Stimulated activated memory B cell treated with anti-CD40 and anti-IgM and Interleukin-4, amounts not matched to agents 10 μg/mL and 1 μg/mL and 100 μg/mL, for 72 hours (primary cell): ENCODE results near the gene PHYKPL.
"Not testable (repeated sequence)": the region's sequence is repeated elsewhere in the genome, so short reads cannot be mapped to it uniquely, and the experiment has no call there.

Source experiments
- ATAC-seq: fragments of 150-1000 bp; cut with Tn5 transposase; 2 replicates; pipeline ENCODE4 v1.10.0; 2021
- H3K27ac Mint-ChIP-seq: one replicate; pipeline ENCODE4 v1.8.0; 2022; ENCODE audit warnings: mild to moderate bottlenecking, mixed read lengths
- H3K27me3 Mint-ChIP-seq: one replicate; pipeline ENCODE4 v1.8.0; 2022; ENCODE audit warnings: mixed read lengths
- H3K36me3 Mint-ChIP-seq: one replicate; pipeline ENCODE4 v1.8.0; 2022; ENCODE audit warnings: mixed read lengths
- H3K4me1 Mint-ChIP-seq: one replicate; pipeline ENCODE4 v1.8.0; 2022; ENCODE audit warnings: mixed read lengths
- H3K4me3 Mint-ChIP-seq: one replicate; pipeline ENCODE4 v1.8.0; 2022; ENCODE audit warnings: mild to moderate bottlenecking, moderate library complexity, mixed read lengths
- H3K9me3 Mint-ChIP-seq: one replicate; pipeline ENCODE4 v1.8.0; 2022; ENCODE audit warnings: mixed read lengths

The PHYKPL gene

DNA sequence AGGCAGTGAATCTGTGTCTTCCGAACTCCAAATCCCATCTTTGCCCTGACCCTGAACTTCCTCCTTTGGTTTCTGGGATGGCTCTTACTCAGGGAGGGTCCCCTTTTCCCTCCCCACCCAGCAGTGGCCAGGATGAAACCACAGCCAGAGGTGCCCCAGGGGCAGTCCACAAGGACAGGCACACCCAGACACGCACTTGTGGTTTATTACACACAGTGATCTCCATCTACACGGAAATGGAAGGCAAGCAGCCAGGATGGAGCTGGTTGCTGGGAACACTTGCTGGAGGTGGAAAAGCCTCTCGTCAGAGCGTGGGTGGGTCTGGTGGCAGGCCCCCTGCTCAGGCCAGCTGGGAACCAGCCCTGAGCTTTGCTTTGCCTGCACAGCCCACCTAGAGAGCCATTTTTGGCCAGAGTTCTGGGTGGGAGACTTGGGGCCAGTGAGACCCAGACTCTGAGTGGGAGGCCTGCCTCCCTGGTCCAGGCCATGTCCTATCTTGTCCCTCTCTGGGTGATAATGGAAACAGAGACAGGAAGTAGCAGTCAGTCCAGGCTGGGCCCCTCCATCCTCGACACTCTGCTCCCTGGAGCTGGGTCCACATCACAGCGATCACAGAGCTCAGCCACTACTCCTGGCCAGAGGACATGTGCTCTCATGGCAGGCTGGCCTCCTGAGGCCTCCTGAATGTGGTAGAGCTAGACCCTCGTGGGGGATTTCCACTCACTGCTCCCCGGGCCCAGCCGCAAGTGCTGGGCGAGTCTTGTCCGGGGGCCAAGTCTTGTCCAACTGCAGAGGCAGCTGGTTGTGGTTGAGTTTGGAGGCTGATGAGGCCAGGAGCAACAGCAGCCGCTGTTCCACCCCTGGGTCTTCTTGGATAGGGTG lies 5.1 kb upstream of the PHYKPL start:
- no peaks in the 10 kb centered on the region for H3K27me3 Mint-ChIP-seq
- H3K36me3 Mint-ChIP-seq: no peaks in the 10 kb centered on the region
- no peak for ATAC-seq
- peak overlapping the region; percentile 97 for H3K27ac Mint-ChIP-seq
- H3K4me3 Mint-ChIP-seq: no peak overlapping the region
- H3K4me1 Mint-ChIP-seq: peaks cover 40% of the 10 kb centered on the region
- no peaks in the 10 kb centered on the region for H3K9me3 Mint-ChIP-seq

DNA sequence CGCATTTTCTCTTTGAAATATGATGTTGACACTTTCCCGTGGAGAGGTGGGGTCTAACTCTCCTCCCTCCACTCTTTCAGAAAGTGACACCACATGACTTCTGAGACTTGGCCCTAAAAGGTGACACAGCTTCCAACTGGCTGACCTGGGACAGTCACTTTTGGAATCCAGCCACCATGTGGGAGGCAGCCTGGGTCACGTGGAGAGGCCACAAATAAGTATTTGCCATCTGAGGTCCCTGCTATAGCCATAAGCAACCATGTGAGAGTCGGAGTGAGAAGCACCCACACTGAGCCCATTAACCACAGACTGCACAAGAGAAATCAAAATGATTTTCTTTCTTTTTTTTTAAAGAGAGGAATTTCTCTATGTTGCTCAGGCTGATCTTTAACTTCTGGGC lies 4.1 kb upstream of the PHYKPL start:
- no peak for ATAC-seq
- Mint-ChIP-seq H3K36me3 (no peaks in the 10 kb centered on the region), H3K27ac (peak overlapping the region; percentile 49), H3K9me3 (no peaks in the 10 kb centered on the region), H3K4me1 (peaks cover 42% of the 10 kb centered on the region), H3K27me3 (no peaks in the 10 kb centered on the region), H3K4me3 (no peak overlapping the region)

DNA sequence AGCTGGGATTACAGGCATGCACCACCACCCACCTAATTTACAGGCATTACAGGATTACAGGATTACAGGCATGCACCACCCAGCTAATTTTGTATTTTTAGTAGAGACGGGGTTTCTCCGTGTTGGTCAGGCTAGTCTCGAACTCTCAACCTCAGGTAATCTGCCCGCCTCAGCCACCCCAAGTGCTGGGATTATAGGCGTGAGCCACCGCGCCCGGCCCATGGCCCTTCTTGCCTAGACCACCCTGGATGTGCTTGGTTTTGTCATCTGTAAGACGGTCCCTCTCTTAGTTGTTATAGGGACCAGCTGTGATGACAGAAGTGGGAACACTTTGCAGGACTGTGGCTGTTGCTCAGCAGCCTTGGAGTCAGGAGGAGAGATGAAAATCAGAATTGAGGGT lies 3.5 kb upstream of the PHYKPL start:
- H3K27me3 Mint-ChIP-seq: no peaks in the 10 kb centered on the region
- H3K4me3 Mint-ChIP-seq: no peak overlapping the region
- H3K9me3 Mint-ChIP-seq: no peaks in the 10 kb centered on the region
- H3K4me1 Mint-ChIP-seq: peaks cover 44% of the 10 kb centered on the region
- H3K36me3 Mint-ChIP-seq: peaks cover 4% of the 10 kb centered on the region
- peak overlapping the region; percentile 49 for H3K27ac Mint-ChIP-seq
- no peak for ATAC-seq

DNA sequence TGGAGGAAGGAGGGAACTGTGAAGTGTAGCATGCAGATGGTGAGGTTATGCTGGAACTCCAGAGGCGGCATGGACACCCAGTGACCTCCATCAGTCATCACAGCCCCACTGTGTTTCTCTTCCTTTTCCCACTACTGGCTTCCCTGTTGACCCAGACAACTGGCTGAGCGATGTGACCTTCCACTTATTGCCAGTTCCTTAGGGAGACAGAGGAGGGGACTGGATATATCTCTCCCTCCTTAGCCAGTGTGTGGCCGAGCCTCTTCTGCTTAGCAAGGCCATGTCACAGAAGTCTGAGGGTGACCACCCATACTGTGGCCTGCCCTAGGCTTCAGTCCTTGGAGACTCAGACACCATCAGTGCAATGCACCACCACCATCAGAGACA lies 3.0 kb upstream of the PHYKPL start:
- peak overlapping the region; percentile 58 for H3K27ac Mint-ChIP-seq
- H3K9me3 Mint-ChIP-seq: no peaks in the 10 kb centered on the region
- no peak for ATAC-seq
- H3K4me1 Mint-ChIP-seq: peaks cover 44% of the 10 kb centered on the region
- H3K36me3 Mint-ChIP-seq: peaks cover 9% of the 10 kb centered on the region
- no peaks in the 10 kb centered on the region for H3K27me3 Mint-ChIP-seq
- H3K4me3 Mint-ChIP-seq: no peak overlapping the region

GRCh38 chr5:178234750-178235587 lies 2.4 kb upstream of the PHYKPL start:
- Mint-ChIP-seq H3K4me3 (no peak overlapping the region), H3K9me3 (no peaks in the 10 kb centered on the region), H3K27ac (peak overlapping the region; percentile 58), H3K36me3 (peaks cover 11% of the 10 kb centered on the region), H3K27me3 (no peaks in the 10 kb centered on the region), H3K4me1 (peaks cover 43% of the 10 kb centered on the region)
- peak; percentile 22 for ATAC-seq

- Mint-ChIP-seq H3K27ac (peak overlapping the region; percentile 58), H3K4me1 (peaks cover 45% of the 10 kb centered on the region), H3K9me3 (no peaks in the 10 kb centered on the region), H3K27me3 (no peaks in the 10 kb centered on the region), H3K4me3 (no peak overlapping the region), H3K36me3 (peaks cover 18% of the 10 kb centered on the region)
- ATAC-seq: no peak
Observed at GRCh38 chr5:178234121-178234749, 1.6 kb upstream of the PHYKPL start.

GRCh38 chr5:178232920-178233429 lies 373 bp upstream of the PHYKPL start:
- Mint-ChIP-seq H3K36me3 (peaks cover 31% of the 10 kb centered on the region), H3K27ac (peak overlapping the region; percentile 87), H3K4me1 (peaks cover 51% of the 10 kb centered on the region), H3K4me3 (peak overlapping the region; percentile 81), H3K9me3 (no peaks in the 10 kb centered on the region), H3K27me3 (no peaks in the 10 kb centered on the region)
- no peak for ATAC-seq

DNA sequence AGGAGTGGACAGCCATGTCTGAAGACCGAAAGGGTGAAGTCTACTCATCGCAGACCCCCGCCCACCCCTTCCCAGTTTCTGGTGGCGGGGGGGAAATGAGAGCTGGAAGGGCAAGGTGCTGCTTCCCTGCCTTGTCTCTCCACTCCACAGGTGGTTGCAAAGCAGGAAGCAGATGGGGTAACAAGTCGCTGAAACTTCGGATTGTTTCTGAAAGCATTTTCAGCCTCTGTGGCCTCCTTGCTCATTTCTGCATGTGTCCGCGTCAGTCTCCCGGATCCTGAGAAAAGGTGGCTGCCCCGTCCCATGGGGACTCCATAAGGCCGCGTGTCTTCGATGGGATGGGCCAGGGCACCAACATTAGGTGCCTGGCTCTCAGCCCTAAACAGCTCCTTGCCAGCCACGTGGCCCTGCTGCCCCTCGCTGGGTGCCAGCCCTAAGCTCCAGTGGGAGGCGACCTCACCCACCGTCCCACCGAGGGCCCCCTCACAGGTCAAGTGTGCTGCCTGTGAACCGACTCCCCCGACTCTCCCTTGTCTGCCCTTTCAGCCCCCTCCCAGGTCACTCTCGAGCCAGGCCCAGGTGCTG lies 971 bp downstream of the PHYKPL start:
- Mint-ChIP-seq H3K9me3 (no peaks in the 10 kb centered on the region), H3K4me3 (peak overlapping the region; percentile 81), H3K27me3 (no peaks in the 10 kb centered on the region), H3K36me3 (peaks cover 44% of the 10 kb centered on the region), H3K4me1 (peaks cover 65% of the 10 kb centered on the region), H3K27ac (peak overlapping the region; percentile 87)
- ATAC-seq: no peak

DNA sequence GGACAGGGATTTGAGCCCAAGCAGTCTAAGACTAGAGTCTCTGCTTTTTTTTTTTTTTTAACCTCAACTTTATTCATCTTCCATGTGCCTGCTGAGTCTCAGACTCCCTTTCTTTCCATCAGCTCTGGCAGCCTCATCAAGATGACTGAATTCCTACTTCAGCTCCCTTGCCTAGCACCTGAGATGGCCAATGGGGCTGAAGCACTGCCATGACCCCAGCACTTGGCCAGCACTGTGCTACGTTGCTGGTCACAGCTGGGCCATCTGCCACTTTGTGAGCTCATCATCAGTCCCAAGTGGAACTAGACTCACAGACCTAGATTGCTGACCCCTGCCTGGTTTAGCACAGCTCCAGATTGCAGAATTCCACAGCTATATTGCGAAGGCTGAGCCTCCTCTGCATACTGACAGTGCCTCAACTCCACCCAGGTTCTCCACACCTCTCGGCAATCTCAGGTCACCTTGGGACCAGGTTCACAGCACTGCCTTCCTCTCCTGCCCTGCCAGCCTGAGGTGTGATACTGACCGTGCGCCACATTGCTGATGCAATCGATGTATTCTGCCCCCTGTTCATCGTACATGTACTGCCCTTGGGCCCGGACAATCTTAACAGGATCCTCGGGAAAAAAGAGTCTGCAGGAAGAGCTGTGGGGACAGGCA lies 1.6 kb downstream of the PHYKPL start:
- H3K36me3 Mint-ChIP-seq: peaks cover 47% of the 10 kb centered on the region
- H3K27ac Mint-ChIP-seq: peak overlapping the region; percentile 87

DNA sequence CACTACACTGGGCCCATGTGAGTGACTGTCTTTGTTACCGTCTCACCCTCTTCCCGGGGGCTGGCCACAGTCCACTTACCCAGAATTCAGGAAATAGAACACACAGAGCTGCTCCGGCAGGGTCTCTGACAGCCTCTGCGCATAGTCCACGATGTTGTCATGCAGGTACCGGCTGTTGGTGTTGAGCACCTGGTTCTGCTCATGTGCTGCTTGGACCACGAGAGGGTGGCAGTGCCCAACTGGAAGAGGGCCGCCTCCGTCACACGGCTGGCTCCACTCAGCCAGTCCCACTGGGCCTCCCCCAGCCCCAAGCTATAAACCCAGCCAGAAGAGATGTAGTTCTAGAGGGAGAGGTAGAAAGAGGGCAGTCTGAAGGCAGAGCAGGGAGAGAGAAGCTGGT lies 2.7 kb downstream of the PHYKPL start:
- H3K27me3 Mint-ChIP-seq: no peaks in the 10 kb centered on the region
- peaks cover 68% of the 10 kb centered on the region for H3K4me1 Mint-ChIP-seq
- no peak for ATAC-seq
- H3K27ac Mint-ChIP-seq: peak overlapping the region; percentile 42
- H3K36me3 Mint-ChIP-seq: peaks cover 55% of the 10 kb centered on the region
- peak overlapping the region; percentile 7 for H3K4me3 Mint-ChIP-seq
- no peaks in the 10 kb centered on the region for H3K9me3 Mint-ChIP-seq

More for the DNA sequence above, 1.6 kb downstream of the PHYKPL start:
- peak overlapping the region; percentile 81 for H3K4me3 Mint-ChIP-seq
- no peaks in the 10 kb centered on the region for H3K9me3 Mint-ChIP-seq
- ATAC-seq: no peak
- H3K27me3 Mint-ChIP-seq: no peaks in the 10 kb centered on the region
- peaks cover 68% of the 10 kb centered on the region for H3K4me1 Mint-ChIP-seq

DNA sequence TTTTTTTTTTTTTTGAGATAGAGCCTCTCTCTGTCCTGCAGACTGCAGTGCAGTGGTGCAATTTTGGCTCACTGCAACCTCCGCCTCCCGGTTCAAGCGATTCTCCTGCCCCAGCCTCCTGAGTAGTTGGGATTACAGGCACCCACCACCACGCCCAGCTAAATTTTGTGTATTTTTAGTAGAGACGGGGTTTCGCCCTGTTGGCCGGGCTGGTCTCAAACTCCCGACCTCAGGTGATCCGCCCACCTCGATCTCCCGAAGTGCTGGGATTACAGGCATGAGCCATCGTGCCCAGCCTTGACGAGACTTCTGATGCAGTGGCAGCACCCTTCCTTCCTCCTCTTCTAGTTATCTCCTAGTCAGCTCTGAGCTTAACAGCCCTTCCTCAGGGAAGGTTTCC lies 3.5 kb downstream of the PHYKPL start:
- Mint-ChIP-seq H3K36me3 (peaks cover 60% of the 10 kb centered on the region), H3K4me1 (peaks cover 62% of the 10 kb centered on the region)
- not testable (repeated sequence) for H3K4me3 Mint-ChIP-seq, ATAC-seq, H3K27ac Mint-ChIP-seq, H3K9me3 Mint-ChIP-seq, H3K27me3 Mint-ChIP-seq

DNA sequence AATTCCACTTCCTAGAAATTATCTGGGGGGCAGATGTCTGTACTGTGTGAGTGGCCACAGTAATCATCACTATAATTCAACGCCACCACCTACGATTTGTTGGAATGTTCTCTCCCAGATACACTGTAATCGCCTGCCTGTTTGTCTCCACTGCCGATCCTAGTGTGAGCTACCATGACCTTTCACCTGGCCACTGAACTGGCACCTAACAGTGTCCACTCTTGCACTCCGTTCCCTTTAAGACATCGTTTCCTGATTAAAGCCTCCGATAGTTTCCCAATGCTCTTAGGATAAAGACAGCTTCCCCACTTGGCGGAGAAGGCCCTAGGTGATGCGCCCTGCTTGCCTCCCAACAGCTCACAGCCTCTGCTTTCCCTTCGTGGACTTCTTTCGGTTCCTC lies 4.0 kb downstream of the PHYKPL start:
- H3K4me3 Mint-ChIP-seq: no peak overlapping the region
- no peak overlapping the region for H3K27ac Mint-ChIP-seq
- no peaks in the 10 kb centered on the region for H3K9me3 Mint-ChIP-seq
- peaks cover 66% of the 10 kb centered on the region for H3K4me1 Mint-ChIP-seq
- H3K36me3 Mint-ChIP-seq: peaks cover 65% of the 10 kb centered on the region
- H3K27me3 Mint-ChIP-seq: no peaks in the 10 kb centered on the region
- ATAC-seq: no peak

GRCh38 chr5:178227929-178228328 lies 4.7 kb downstream of the PHYKPL start:
- H3K36me3 Mint-ChIP-seq: peaks cover 72% of the 10 kb centered on the region
- no peak overlapping the region for H3K4me3 Mint-ChIP-seq
- peak overlapping the region; percentile 11 for H3K27ac Mint-ChIP-seq
- H3K9me3 Mint-ChIP-seq: no peaks in the 10 kb centered on the region
- peaks cover 73% of the 10 kb centered on the region for H3K4me1 Mint-ChIP-seq
- H3K27me3 Mint-ChIP-seq: no peaks in the 10 kb centered on the region
- no peak for ATAC-seq

DNA sequence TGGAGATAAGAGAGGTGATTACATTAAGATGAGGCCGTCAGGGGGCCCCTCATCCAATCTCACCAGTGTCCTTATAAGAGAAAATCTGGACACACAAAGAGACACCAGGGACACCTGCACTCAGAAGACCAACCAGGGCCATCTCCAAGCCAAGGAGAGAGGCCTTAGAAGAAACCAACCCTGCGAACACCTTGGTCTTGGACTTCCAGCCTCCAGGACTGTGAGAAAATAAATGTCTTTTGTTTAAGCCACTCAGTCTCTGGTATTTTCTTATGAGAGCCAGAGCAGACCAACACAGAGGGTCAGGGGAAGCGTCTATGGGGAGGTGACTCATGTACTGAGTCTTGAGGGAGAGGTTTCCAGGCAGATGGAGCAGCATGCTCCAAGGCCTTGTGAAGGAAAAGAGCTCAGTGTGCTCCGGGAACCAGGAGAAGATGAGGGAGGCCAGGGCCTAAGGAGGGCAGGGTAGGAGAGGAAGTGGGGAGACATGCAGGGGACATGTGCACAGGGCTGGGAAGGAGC lies 5.4 kb downstream of the PHYKPL start:
- no peaks in the 10 kb centered on the region for H3K27me3 Mint-ChIP-seq
- peak overlapping the region; percentile 11 for H3K27ac Mint-ChIP-seq
- H3K9me3 Mint-ChIP-seq: no peaks in the 10 kb centered on the region
- no peak for ATAC-seq
- no peak overlapping the region for H3K4me3 Mint-ChIP-seq
- H3K36me3 Mint-ChIP-seq: peaks cover 73% of the 10 kb centered on the region
- H3K4me1 Mint-ChIP-seq: peaks cover 73% of the 10 kb centered on the region
